HepG2 (cell line): ENCODE measurements around the gene C2orf81. TPM values are rescaled to one million over a fixed set of nuclear protein-coding genes. Genes with fewer than 3 reads are reported as not detected.

ENCODE experiments used
- ATAC-seq: fragments of 200-7000 bp; cut with Tn5 transposase; 3 replicates; pipeline ENCODE4 v1.9.1; 2020; ENCODE audit warnings: mild to moderate bottlenecking, moderate library complexity
- BruUV-seq: library from RNA; stranded (reverse); fragments of 400-500 nt; replicated peaks from 2 replicates; lab custom pipeline; 2021; lab: Mats Ljungman, UMichigan
- CTCF ChIA-PET: fragments of 300-600 bp; formaldehyde crosslinking; extraction: SDS; loops from one replicate; lab custom pipeline; 2021; ENCODE audit warnings: low total read pairs, inconsistent platforms, low intra/inter-chr PET ratio; lab: Yijun Ruan, JAX
- POLR2A ChIA-PET: fragments of 350-600 bp; sonication (Branson Sonifier 250); formaldehyde crosslinking; loops from one replicate; lab custom pipeline; 2020; ENCODE audit warnings: antibody characterized with exemption, inconsistent platforms; lab: Yijun Ruan, JAX
- DNase-seq: peaks from one replicate; pipeline ENCODE4 v3.0.0-alpha.2; 2015; ENCODE audit warnings: low spot score
- FAIRE-seq: peaks from 3 replicates; lab custom pipeline; 2011; peaks lifted over from hg19 to GRCh38; lab: Jason Lieb, UNC
- H2AFZ ChIP-seq: one replicate; pipeline ENCODE4 v1.6.1; 2011; ENCODE audit warnings: low read length, inconsistent platforms
- H3K27ac ChIP-seq: fragments of 300-600 bp; 3 replicates; pipeline ENCODE4 v1.8.0; 2011; ENCODE audit warnings: mixed run types, mild to moderate bottlenecking, mixed read lengths, low read length, inconsistent platforms; ENCODE audit not compliant: insufficient read depth; ENCODE audit errors: extremely low read length
- H3K27me3 ChIP-seq, 2 experiments: fragments of 200-600 bp in 1 of 2; 2 replicates in 1 of 2; 3 replicates in 1 of 2; pipeline versions ENCODE4 v1.6.0 to v1.8.0; 2011; ENCODE audit warnings: low read length in 2 of 2, mild to moderate bottlenecking in 2 of 2, moderate library complexity in 2 of 2, inconsistent platforms in 1 of 2; ENCODE audit not compliant: insufficient read depth in 2 of 2, control insufficient read depth in 1 of 2
- H3K36me3 ChIP-seq, 2 experiments: fragments of 200-600 bp in 1 of 2; replicated peaks in 1 of 2; 2 replicates in 1 of 2; 3 replicates in 1 of 2; pipeline versions ENCODE4 v1.5.1 to v1.8.0; 2011; ENCODE audit warnings: low read length in 2 of 2, inconsistent platforms in 1 of 2; ENCODE audit not compliant: insufficient read depth in 2 of 2, control insufficient read depth in 1 of 2
- H3K4me1 ChIP-seq: 2 replicates; pipeline ENCODE4 v1.5.1; 2012; ENCODE audit warnings: low read length, inconsistent platforms; ENCODE audit not compliant: insufficient read depth
- H3K4me2 ChIP-seq: 2 replicates; pipeline ENCODE4 v1.6.0; 2011; ENCODE audit warnings: low read depth, low read length, inconsistent platforms
- H3K4me3 ChIP-seq, 3 experiments: fragments of 200-600 bp in 1 of 3; sonication (generic), shearing (Covaris generic) in 1 of 3; replicated peaks in 1 of 3; 2 replicates each; pipeline ENCODE4 v1.5.1; 2011 to 2016; ENCODE audit warnings: low read length in 3 of 3, inconsistent platforms in 2 of 3, low read depth in 2 of 3, mild to moderate bottlenecking in 2 of 3, control low read depth in 1 of 3, mixed read lengths in 1 of 3; ENCODE audit not compliant: insufficient read depth in 1 of 3
- H3K79me2 ChIP-seq: one replicate; pipeline ENCODE4 v1.6.1; 2011; ENCODE audit warnings: low read length, inconsistent platforms; ENCODE audit not compliant: insufficient read depth
- H3K9ac ChIP-seq: 2 replicates; pipeline ENCODE4 v1.6.0; 2011; ENCODE audit warnings: mild to moderate bottlenecking, low read depth, low read length, inconsistent platforms; ENCODE audit not compliant: insufficient read depth
- H3K9me3 ChIP-seq: 2 replicates; pipeline ENCODE4 v1.5.1; 2012; ENCODE audit warnings: mild to moderate bottlenecking, low read length
- H4K20me1 ChIP-seq: 2 replicates; pipeline ENCODE4 v1.6.0; 2011; ENCODE audit warnings: inconsistent platforms, mild to moderate bottlenecking, low read length, moderate library complexity; ENCODE audit not compliant: insufficient read depth
- CC2D1A ChIP-seq: sonication (generic); formaldehyde crosslinking; IDR thresholded peaks from 2 replicates; pipeline ENCODE4 v1.8.1; 2023; ENCODE audit warnings: mild to moderate bottlenecking, missing genetic modification reagents
- FOXP4 ChIP-seq: sonication (generic); formaldehyde crosslinking; IDR thresholded peaks from 2 replicates; pipeline ENCODE4 v1.4.0; 2020; ENCODE audit warnings: missing genetic modification reagents
- HHEX ChIP-seq: IDR thresholded peaks from 2 replicates; pipeline ENCODE4 v1.6.1; 2016; ENCODE audit warnings: control low read depth
- KLF16 ChIP-seq, 2 experiments: sonication (generic) in 1 of 2; formaldehyde crosslinking in 1 of 2; IDR thresholded peaks; 2 replicates each; pipeline versions ENCODE4 v1.6.1 to v1.8.0; 2016 to 2023; ENCODE audit warnings: missing genetic modification reagents in 2 of 2, missing compliant biosample characterization in 1 of 2
- MAF1 ChIP-seq: sonication (generic); formaldehyde crosslinking; IDR thresholded peaks from 2 replicates; pipeline ENCODE4 v1.5.0; 2020; ENCODE audit warnings: missing genetic modification reagents, borderline replicate concordance
- POLR2G ChIP-seq: fragments of 200-400 bp; formaldehyde crosslinking; IDR thresholded peaks from 2 replicates; pipeline ENCODE4 v1.6.1; 2018; ENCODE audit warnings: mild to moderate bottlenecking, low read depth, low read length, moderate library complexity
- RBM39 ChIP-seq: fragments of 200-400 bp; formaldehyde crosslinking; IDR thresholded peaks from one replicate; pipeline ENCODE4 v1.6.1; 2018; ENCODE audit warnings: antibody characterized with exemption, mild to moderate bottlenecking, low read depth, low read length; ENCODE audit not compliant: poor library complexity, severe bottlenecking
- SPEN ChIP-seq: sonication (generic); formaldehyde crosslinking; IDR thresholded peaks from 2 replicates; pipeline ENCODE4 v1.5.1; 2020; ENCODE audit warnings: low read depth, mild to moderate bottlenecking, missing genetic modification reagents
- TOE1 ChIP-seq: sonication (generic); formaldehyde crosslinking; IDR thresholded peaks from 2 replicates; pipeline ENCODE4 v1.4.0; 2020; ENCODE audit warnings: mild to moderate bottlenecking, missing genetic modification reagents
- ZKSCAN8 ChIP-seq: IDR thresholded peaks from 2 replicates; pipeline ENCODE4 v1.6.1; 2016; ENCODE audit warnings: borderline replicate concordance, missing genetic modification reagents, missing compliant biosample characterization
- ZNF660 ChIP-seq: sonication (generic); formaldehyde crosslinking; IDR thresholded peaks from 2 replicates; pipeline ENCODE4 v1.5.1; 2020; ENCODE audit warnings: mild to moderate bottlenecking, low read depth, missing genetic modification reagents, borderline replicate concordance
- ZNF746 ChIP-seq: sonication (generic); formaldehyde crosslinking; IDR thresholded peaks from 2 replicates; pipeline ENCODE4 v1.8.0; 2022; ENCODE audit warnings: mild to moderate bottlenecking, missing genetic modification reagents
- ZNF891 ChIP-seq: sonication (generic); formaldehyde crosslinking; IDR thresholded peaks from 2 replicates; pipeline ENCODE4 v1.5.0; 2020; ENCODE audit warnings: mild to moderate bottlenecking, missing genetic modification reagents
- WGBS: methylation state at CpG from one replicate; pipeline ENCODE4 v1.1.6; 2017; ENCODE audit warnings: low lambda C conversion rate; 5-methylcytosine and 5-hydroxymethylcytosine counted together
- in situ Hi-C: cut with HindIII; loops from 2 replicates; pipeline ENCODE4 v1.10.0; 2017; ENCODE audit warnings: low pct_unique_long_range_greater_than_20kb; ENCODE audit not compliant: extremely low pct_ligation_motif_present
- intact Hi-C: fragments of 100-400 bp; cut with micrococcal nuclease; formaldehyde crosslinking; loops from one replicate; pipeline ENCODE4 v1.10.0; 2022; ENCODE audit not compliant: unreplicated experiment
- polyA plus RNA-seq, 8 experiments: library from polyadenylated mRNA; depleted of rRNA in 3 of 8; stranded (reverse) in 7 of 8; unstranded in 1 of 8; fragments of >200 nt; fragmentation: Illumina TruSeq in 4 of 8; extraction: Trizol in 4 of 8; gene quantifications; 2 replicates each; pipeline versions ENCODE4 v1.2.1 to v1.2.3, GENCODE V29; 2011 to 2016; ENCODE audit warnings: low read depth in 4 of 8, missing spikeins in 1 of 8, mixed read lengths in 1 of 8; ENCODE audit not compliant: insufficient read depth in 1 of 8
- total RNA-seq, 5 experiments: library from RNA; depleted of rRNA; stranded (reverse); fragments of >200 nt; fragmentation: Illumina TruSeq; extraction: Trizol; gene quantifications; 2 replicates each; pipeline ENCODE4 v1.2.3, GENCODE V29; 2016; ENCODE audit warnings: low read depth in 1 of 5
- TF ChIP-seq, protein P1 (sequence below), 2 experiments: sonication (generic) in 1 of 2; formaldehyde crosslinking in 1 of 2; IDR thresholded peaks; 2 replicates each; pipeline versions ENCODE4 v1.6.1 to v1.9.0; 2014 to 2022; ENCODE audit warnings: antibody characterized with exemption in 1 of 2, borderline replicate concordance in 1 of 2, inconsistent platforms in 1 of 2, low read depth in 1 of 2, missing genetic modification reagents in 1 of 2
- TF ChIP-seq, protein P2 (sequence below): sonication (generic); formaldehyde crosslinking; IDR thresholded peaks from 2 replicates; pipeline ENCODE4 v1.8.1; 2023; ENCODE audit warnings: mild to moderate bottlenecking, inconsistent platforms, moderate library complexity, missing genetic modification reagents, borderline replicate concordance

The C2orf81 gene
- total and polyA plus RNA-seq, 2 of the 13 experiments (the other 11 are each of a cell fraction or from before 2014, with no cell fraction given): 0.15 to 0.17 TPM

DNA sequence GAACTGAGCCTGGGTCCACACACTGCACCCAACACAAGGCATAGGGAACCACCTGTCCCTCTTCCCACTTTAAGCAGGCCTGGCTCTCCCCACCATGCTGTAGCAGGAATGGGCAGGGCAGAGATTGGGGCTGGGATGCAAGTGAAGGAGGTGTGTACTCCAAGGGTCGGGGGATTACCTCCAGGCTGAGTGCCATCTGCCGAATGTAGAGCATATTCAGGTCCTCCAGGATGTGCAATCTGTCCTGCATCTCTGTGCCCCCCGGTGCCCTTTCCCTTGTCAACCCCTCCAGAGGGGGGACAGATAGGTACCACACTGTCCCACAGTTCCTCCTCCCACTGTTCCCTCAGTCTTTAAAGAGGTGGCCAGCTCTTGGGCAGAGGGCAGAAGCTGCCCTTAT is 18.0 kb upstream of the C2orf81 start:
- Histone ChIP-seq H3K9ac (peak overlapping the region; percentile 91), H3K36me3 (peaks cover 25 to 49% of the 10 kb centered on the region in 2 experiments), H3K4me3 (peak overlapping the region; percentile 76 to 94 (median 93)), H3K79me2 (peaks cover 75% of the 10 kb centered on the region), H3K4me1 (peaks cover 63% of the 10 kb centered on the region), H3K27me3 (no peaks in the 10 kb centered on the region; a peak in 1 of 5 replicates), H2AFZ (no peak overlapping the region), H3K9me3 (no peaks in the 10 kb centered on the region), H3K27ac (peak overlapping the region; percentile 91), H4K20me1 (peaks cover 50% of the 10 kb centered on the region), H3K4me2 (peak overlapping the region; percentile 95)
- ATAC-seq: no peak
- POLR2A ChIA-PET: interaction anchor here (0.6 to 11.6 kb wide), 14 partner anchors 9 to 1404 kb away, joined by 3 to 342 read pairs (median 9); partner anchors contain the start of genes AUP1, CCDC142, HTRA2 and INO80B
- no TSS peak for BruUV-seq
- CTCF ChIA-PET: no interaction called here
- intact Hi-C loops (no loop called here), in situ Hi-C loops (no loop called here)
- 55% methylated on average over 3 of the region's 3 CpGs for WGBS
- no peak for DNase-seq
- FAIRE-seq: no peak
- TF ChIP-seq TOE1 (CRISPR knock-in tag) (no peak), MAF1 (CRISPR knock-in tag) (0 out of 2 replicates have a peak, but pooled peaks have one; percentile 59), POLR2G (no peak; the same call in 1 of the 2 replicates), SPEN (CRISPR knock-in tag) (no peak), KLF16 (CRISPR knock-in tag; IDR thresholded peaks at IDR 0.05) (0 out of 4 replicates have a peak, but pooled peaks of 1 of the 2 experiments have one; percentile 41), ZKSCAN8 (no peak), RBM39 (no peak), ZNF891 (CRISPR knock-in tag) (no peak), ZNF746 (no peak), FOXP4 (CRISPR knock-in tag) (0 out of 2 replicates have a peak, but pooled peaks have one; percentile 7), ZNF660 (CRISPR knock-in tag) (no peak), HHEX (CRISPR knock-in tag) (0 out of 2 replicates have a peak, but pooled peaks have one; percentile 4), CC2D1A (0 out of 2 replicates have a peak, but pooled peaks have one; percentile 59)
- TF ChIP-seq, protein P1, sequence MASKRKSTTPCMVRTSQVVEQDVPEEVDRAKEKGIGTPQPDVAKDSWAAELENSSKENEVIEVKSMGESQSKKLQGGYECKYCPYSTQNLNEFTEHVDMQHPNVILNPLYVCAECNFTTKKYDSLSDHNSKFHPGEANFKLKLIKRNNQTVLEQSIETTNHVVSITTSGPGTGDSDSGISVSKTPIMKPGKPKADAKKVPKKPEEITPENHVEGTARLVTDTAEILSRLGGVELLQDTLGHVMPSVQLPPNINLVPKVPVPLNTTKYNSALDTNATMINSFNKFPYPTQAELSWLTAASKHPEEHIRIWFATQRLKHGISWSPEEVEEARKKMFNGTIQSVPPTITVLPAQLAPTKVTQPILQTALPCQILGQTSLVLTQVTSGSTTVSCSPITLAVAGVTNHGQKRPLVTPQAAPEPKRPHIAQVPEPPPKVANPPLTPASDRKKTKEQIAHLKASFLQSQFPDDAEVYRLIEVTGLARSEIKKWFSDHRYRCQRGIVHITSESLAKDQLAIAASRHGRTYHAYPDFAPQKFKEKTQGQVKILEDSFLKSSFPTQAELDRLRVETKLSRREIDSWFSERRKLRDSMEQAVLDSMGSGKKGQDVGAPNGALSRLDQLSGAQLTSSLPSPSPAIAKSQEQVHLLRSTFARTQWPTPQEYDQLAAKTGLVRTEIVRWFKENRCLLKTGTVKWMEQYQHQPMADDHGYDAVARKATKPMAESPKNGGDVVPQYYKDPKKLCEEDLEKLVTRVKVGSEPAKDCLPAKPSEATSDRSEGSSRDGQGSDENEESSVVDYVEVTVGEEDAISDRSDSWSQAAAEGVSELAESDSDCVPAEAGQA (IDR thresholded peaks at IDR 0.05; ENCODE audit: low read depth): no peak
- TF ChIP-seq, protein P1 (CRISPR knock-in tag; IDR thresholded peaks at IDR 0.05; ENCODE audit: borderline replicate concordance): no peak
- TF ChIP-seq, protein P2, sequence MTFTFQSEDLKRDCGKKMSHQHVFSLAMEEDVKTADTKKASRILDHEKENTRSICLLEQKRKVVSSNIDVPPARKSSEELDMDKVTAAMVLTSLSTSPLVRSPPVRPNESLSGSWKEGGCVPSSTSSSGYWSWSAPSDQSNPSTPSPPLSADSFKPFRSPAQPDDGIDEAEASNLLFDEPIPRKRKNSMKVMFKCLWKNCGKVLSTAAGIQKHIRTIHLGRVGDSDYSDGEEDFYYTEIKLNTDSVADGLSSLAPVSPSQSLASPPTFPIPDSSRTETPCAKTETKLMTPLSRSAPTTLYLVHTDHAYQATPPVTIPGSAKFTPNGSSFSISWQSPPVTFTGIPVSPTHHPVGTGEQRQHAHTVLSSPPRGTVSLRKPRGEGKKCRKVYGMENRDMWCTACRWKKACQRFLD (CRISPR knock-in tag): no peak
